H9 (cell line): ENCODE measurements around the gene SORBS1. TPM values are rescaled to one million over a fixed set of nuclear protein-coding genes. Genes with fewer than 3 reads are reported as not detected.

ENCODE experiments used
- DNase-seq: peaks from one replicate; pipeline ENCODE4 v3.0.0-alpha.2; 2017
- H2AFZ ChIP-seq: one replicate; pipeline ENCODE4 v1.6.1; 2013; ENCODE audit warnings: mild to moderate bottlenecking, low read length, control low read depth, moderate library complexity
- H2AK5ac ChIP-seq: 2 replicates; pipeline ENCODE4 v1.6.1; 2013; ENCODE audit warnings: low read length, control low read depth, mixed read lengths; ENCODE audit not compliant: insufficient read length
- H2BK120ac ChIP-seq: one replicate; pipeline ENCODE4 v1.6.1; 2013; ENCODE audit warnings: low read depth, mild to moderate bottlenecking, low read length, control low read depth, inconsistent platforms; ENCODE audit not compliant: poor library complexity, severe bottlenecking
- H2BK12ac ChIP-seq: 2 replicates; pipeline ENCODE4 v1.6.1; 2013; ENCODE audit warnings: low read length, control low read depth, mixed read lengths, low read depth; ENCODE audit not compliant: insufficient read length
- H2BK15ac ChIP-seq: 2 replicates; pipeline ENCODE4 v1.6.1; 2013; ENCODE audit warnings: low read depth, low read length, control low read depth
- H2BK20ac ChIP-seq: one replicate; pipeline ENCODE4 v1.6.1; 2013; ENCODE audit warnings: low read depth, mild to moderate bottlenecking, low read length, control low read depth, inconsistent platforms; ENCODE audit not compliant: poor library complexity, severe bottlenecking
- H2BK5ac ChIP-seq: 2 replicates; pipeline ENCODE4 v1.6.1; 2013; ENCODE audit warnings: low read length, control low read depth, mixed read lengths; ENCODE audit not compliant: insufficient read length
- H3K14ac ChIP-seq: 2 replicates; pipeline ENCODE4 v1.6.1; 2013; ENCODE audit warnings: low read length, control low read depth; ENCODE audit not compliant: insufficient read depth
- H3K18ac ChIP-seq: 2 replicates; pipeline ENCODE4 v1.6.1; 2013; ENCODE audit warnings: low read depth, mild to moderate bottlenecking, mixed read lengths, low read length, control low read depth; ENCODE audit not compliant: insufficient read length
- H3K23ac ChIP-seq: 2 replicates; pipeline ENCODE4 v1.6.1; 2013; ENCODE audit warnings: low read length, control low read depth, mixed read lengths, low read depth; ENCODE audit not compliant: insufficient read length
- H3K23me2 ChIP-seq: 2 replicates; pipeline ENCODE4 v1.6.1; 2013; ENCODE audit warnings: low read depth, mild to moderate bottlenecking, mixed read lengths, low read length, control low read depth; ENCODE audit not compliant: insufficient read length, poor library complexity, severe bottlenecking
- H3K27ac ChIP-seq: 2 replicates; pipeline ENCODE4 v1.5.1; 2013; ENCODE audit warnings: low read length, control low read depth, mixed read lengths, low read depth; ENCODE audit not compliant: insufficient read length
- H3K27me3 ChIP-seq: 2 replicates; pipeline ENCODE4 v1.6.1; 2013; ENCODE audit warnings: low read length, control low read depth, inconsistent platforms; ENCODE audit not compliant: insufficient read depth
- H3K4ac ChIP-seq: 2 replicates; pipeline ENCODE4 v1.6.1; 2013; ENCODE audit warnings: low read depth, mild to moderate bottlenecking, control low read depth, inconsistent platforms, low read length, moderate library complexity
- H3K4me1 ChIP-seq: 2 replicates; pipeline ENCODE4 v1.6.1; 2013; ENCODE audit warnings: low read length, control low read depth, inconsistent platforms; ENCODE audit not compliant: insufficient read depth
- H3K4me2 ChIP-seq: 2 replicates; pipeline ENCODE4 v1.6.1; 2013; ENCODE audit warnings: low read length, control low read depth, mixed read lengths; ENCODE audit not compliant: insufficient read length, insufficient read depth
- H3K56ac ChIP-seq: 2 replicates; pipeline ENCODE4 v1.6.1; 2013; ENCODE audit warnings: low read depth, mild to moderate bottlenecking, mixed read lengths, low read length, control low read depth; ENCODE audit not compliant: insufficient read length
- H3K79me1 ChIP-seq: 2 replicates; pipeline ENCODE4 v1.6.1; 2013; ENCODE audit warnings: low read depth, mild to moderate bottlenecking, moderate library complexity, low read length, control low read depth, inconsistent platforms; ENCODE audit not compliant: insufficient read depth, poor library complexity, severe bottlenecking
- H3K79me2 ChIP-seq: 2 replicates; pipeline ENCODE4 v1.6.1; 2013; ENCODE audit warnings: low read length, control low read depth, inconsistent platforms; ENCODE audit not compliant: insufficient read depth
- H3K9ac ChIP-seq: 2 replicates; pipeline ENCODE4 v1.6.1; 2013; ENCODE audit warnings: low read length, control low read depth, mixed read lengths; ENCODE audit not compliant: insufficient read length; ENCODE audit errors: extremely low read depth
- H3K9me3 ChIP-seq: one replicate; pipeline ENCODE4 v1.6.1; 2013; ENCODE audit warnings: low read depth, low read length, inconsistent platforms; ENCODE audit not compliant: control insufficient read depth
- H3T11ph ChIP-seq: one replicate; pipeline ENCODE4 v1.6.1; 2013; ENCODE audit warnings: mild to moderate bottlenecking, low read length, control low read depth, inconsistent platforms
- H4K20me1 ChIP-seq: one replicate; pipeline ENCODE4 v1.6.1; 2013; ENCODE audit not compliant: control insufficient read depth, insufficient read length, insufficient read depth
- H4K5ac ChIP-seq: 2 replicates; pipeline ENCODE4 v1.6.1; 2013; ENCODE audit warnings: low read depth, mild to moderate bottlenecking, mixed read lengths, low read length, control low read depth; ENCODE audit not compliant: insufficient read length
- H4K8ac ChIP-seq: replicated peaks from 2 replicates; pipeline ENCODE4 v1.6.1; 2013; ENCODE audit warnings: low read length, control low read depth, mixed read lengths, low read depth; ENCODE audit not compliant: insufficient read length
- H4K91ac ChIP-seq: 2 replicates; pipeline ENCODE4 v1.6.1; 2013; ENCODE audit warnings: low read depth, mild to moderate bottlenecking, moderate library complexity, mixed read lengths, low read length, control low read depth; ENCODE audit not compliant: insufficient read length
- H3K27ac Mint-ChIP-seq, 3 experiments: 2 replicates in 2 of 3; 3 replicates in 1 of 3; pipeline ENCODE4 v1.8.0; 2020 to 2021; ENCODE audit warnings: mixed read lengths in 3 of 3, mild to moderate bottlenecking in 1 of 3, moderate library complexity in 1 of 3
- H3K27me3 Mint-ChIP-seq: 2 replicates; pipeline ENCODE4 v1.8.0; 2021; ENCODE audit warnings: low read depth, mild to moderate bottlenecking, moderate library complexity, mixed read lengths
- H3K36me3 Mint-ChIP-seq, 3 experiments: 2 replicates in 2 of 3; 3 replicates in 1 of 3; pipeline ENCODE4 v1.8.0; 2020 to 2021; ENCODE audit warnings: low read depth in 3 of 3, mixed read lengths in 3 of 3; ENCODE audit not compliant: insufficient read depth in 1 of 3
- H3K4me1 Mint-ChIP-seq, 2 experiments: 2 replicates each; pipeline ENCODE4 v1.8.0; 2020; ENCODE audit warnings: mixed read lengths in 2 of 2
- H3K4me3 Mint-ChIP-seq, 2 experiments: 2 replicates in 1 of 2; 3 replicates in 1 of 2; pipeline ENCODE4 v1.8.0; 2020 to 2021; ENCODE audit warnings: mild to moderate bottlenecking in 2 of 2, mixed read lengths in 2 of 2, moderate library complexity in 1 of 2
- H3K9me3 Mint-ChIP-seq, 2 experiments: 2 replicates in 1 of 2; 3 replicates in 1 of 2; pipeline ENCODE4 v1.8.0; 2020; ENCODE audit warnings: mild to moderate bottlenecking in 2 of 2, mixed read lengths in 2 of 2, moderate library complexity in 1 of 2
- WGBS: extraction: QIAGEN DNeasy Blood & Tissue Kit; methylation state at CpG from one replicate; pipeline ENCODE4 v1.1.7; 2013; ENCODE audit warnings: missing lambda C conversion rate, low lambda C conversion rate, mixed read lengths; ENCODE audit not compliant: insufficient read length; ENCODE audit errors: extremely low coverage; 5-methylcytosine and 5-hydroxymethylcytosine counted together
- total RNA-seq: library from RNA; stranded (reverse); gene quantifications from 2 replicates; pipeline ENCODE4 v1.2.1, GENCODE V29; 2021
- TF ChIP-seq, protein P1 (sequence below): fragments of 200-600 bp; sonication (generic); conservative IDR thresholded peaks from 3 replicates; pipeline ENCODE4 v1.8.0; 2021; ENCODE audit warnings: antibody characterized with exemption, mild to moderate bottlenecking

The SORBS1 gene
- total RNA-seq, 1 experiment from 2014 or later = 24.3 TPM

DNA sequence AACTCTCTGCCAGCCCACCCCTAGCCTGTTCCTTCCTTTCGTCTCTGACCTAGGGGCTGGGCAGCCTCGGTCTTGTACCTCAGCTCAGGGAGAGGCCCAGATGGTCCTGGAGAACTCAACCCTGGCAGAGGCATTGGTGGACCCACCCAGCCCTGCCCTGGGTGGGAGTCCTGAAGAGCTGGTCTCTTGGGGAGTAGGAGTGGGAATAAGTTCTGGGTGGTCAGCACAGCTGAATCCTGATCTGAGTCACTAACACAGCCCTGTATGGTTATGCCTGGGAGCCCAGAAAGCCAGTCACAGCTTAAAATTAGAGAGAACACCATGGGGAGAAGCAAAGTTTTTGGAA lies 84.0 kb downstream of the SORBS1 start:
- Histone ChIP-seq H2AK5ac (no peak overlapping the region), H2BK5ac (no peak overlapping the region), H3K23ac (no peak overlapping the region), H4K5ac (no peak overlapping the region), H3K23me2 (no peaks in the 10 kb centered on the region), H3T11ph (no peak overlapping the region), H2BK120ac (no peak overlapping the region), H2AFZ (no peak overlapping the region), H3K4ac (no peak overlapping the region), H3K4me1 (peaks cover 21% of the 10 kb centered on the region; the same call in 1 of the 2 replicates), H3K14ac (peak overlapping the region; percentile 16; the same call in 1 of the 2 replicates), H3K9ac (no peak overlapping the region), H4K8ac (no peak overlapping the region), H3K4me2 (no peak overlapping the region), H4K20me1 (no peaks in the 10 kb centered on the region), H3K56ac (no peak overlapping the region), H3K27ac (peak overlapping the region; percentile 67), H2BK20ac (no peak overlapping the region), H2BK12ac (no peak overlapping the region), H2BK15ac (no peak overlapping the region), H3K79me1 (no peaks in the 10 kb centered on the region), H3K79me2 (peaks cover 2% of the 10 kb centered on the region; the same call in 1 of the 2 replicates), H3K27me3 (no peaks in the 10 kb centered on the region), H3K18ac (peak overlapping the region; percentile 13), H4K91ac (no peak overlapping the region), H3K9me3 (no peaks in the 10 kb centered on the region)
- no CpG with 5 or more reads among the region's 2 CpGs for WGBS
- DNase-seq = no peak
- no peaks in the 10 kb centered on the region for H3K27me3 Mint-ChIP-seq
- TF ChIP-seq, protein P1, sequence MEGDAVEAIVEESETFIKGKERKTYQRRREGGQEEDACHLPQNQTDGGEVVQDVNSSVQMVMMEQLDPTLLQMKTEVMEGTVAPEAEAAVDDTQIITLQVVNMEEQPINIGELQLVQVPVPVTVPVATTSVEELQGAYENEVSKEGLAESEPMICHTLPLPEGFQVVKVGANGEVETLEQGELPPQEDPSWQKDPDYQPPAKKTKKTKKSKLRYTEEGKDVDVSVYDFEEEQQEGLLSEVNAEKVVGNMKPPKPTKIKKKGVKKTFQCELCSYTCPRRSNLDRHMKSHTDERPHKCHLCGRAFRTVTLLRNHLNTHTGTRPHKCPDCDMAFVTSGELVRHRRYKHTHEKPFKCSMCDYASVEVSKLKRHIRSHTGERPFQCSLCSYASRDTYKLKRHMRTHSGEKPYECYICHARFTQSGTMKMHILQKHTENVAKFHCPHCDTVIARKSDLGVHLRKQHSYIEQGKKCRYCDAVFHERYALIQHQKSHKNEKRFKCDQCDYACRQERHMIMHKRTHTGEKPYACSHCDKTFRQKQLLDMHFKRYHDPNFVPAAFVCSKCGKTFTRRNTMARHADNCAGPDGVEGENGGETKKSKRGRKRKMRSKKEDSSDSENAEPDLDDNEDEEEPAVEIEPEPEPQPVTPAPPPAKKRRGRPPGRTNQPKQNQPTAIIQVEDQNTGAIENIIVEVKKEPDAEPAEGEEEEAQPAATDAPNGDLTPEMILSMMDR = no peak
- H3K27ac Mint-ChIP-seq = peak overlapping the region; percentile 76 to 98 (median 97)
- H3K4me1 Mint-ChIP-seq = peaks cover 60 to 74% of the 10 kb centered on the region in 2 experiments
- H3K36me3 Mint-ChIP-seq = peaks cover 0 to 2% (median 0%) of the 10 kb centered on the region in 3 experiments; a peak in 1 of 7 replicates
- H3K4me3 Mint-ChIP-seq = peak overlapping the region in 1 of 2 experiments; percentile 6; a peak in 1 of 5 replicates
- no peaks in the 10 kb centered on the region for H3K9me3 Mint-ChIP-seq
